HFFc6 (cell line): ENCODE results near the gene CEP290. TPM values are rescaled to one million over a fixed set of nuclear protein-coding genes. Genes with fewer than 3 reads are reported as not detected.

Experiments used
- DNase-seq: peaks from one replicate; pipeline ENCODE4 v3.0.0-alpha.2; 2018
- H3K27ac Mint-ChIP-seq: 2 replicates; pipeline ENCODE4 v1.8.0; 2020; ENCODE audit warnings: mild to moderate bottlenecking, mixed read lengths
- H3K27me3 Mint-ChIP-seq: 2 replicates; pipeline ENCODE4 v1.8.0; 2021; ENCODE audit warnings: mild to moderate bottlenecking, moderate library complexity, mixed read lengths; ENCODE audit not compliant: insufficient read depth
- H3K36me3 Mint-ChIP-seq: 2 replicates; pipeline ENCODE4 v1.8.0; 2021; ENCODE audit warnings: low read depth, mixed read lengths
- H3K4me1 Mint-ChIP-seq: 2 replicates; pipeline ENCODE4 v1.8.0; 2020; ENCODE audit warnings: low read depth, mixed read lengths
- H3K4me3 Mint-ChIP-seq: 2 replicates; pipeline ENCODE4 v1.8.0; 2020; ENCODE audit warnings: mild to moderate bottlenecking, moderate library complexity, mixed read lengths
- H3K9me3 Mint-ChIP-seq: 2 replicates; pipeline ENCODE4 v1.8.0; 2020; ENCODE audit warnings: mild to moderate bottlenecking, mixed read lengths
- total RNA-seq, 6 experiments: library from RNA; stranded (reverse); fragmentation: NEBNext Ultra II Directional; extraction: Animal tissue kit (Norgen Biotek cat#: 25700); gene quantifications; 2 replicates in 1 of 6; 3 replicates in 5 of 6; pipeline ENCODE4 v1.2.3, GENCODE V29; 2021
- TF ChIP-seq, protein P1 (sequence below): fragments of 200-600 bp; sonication (generic); IDR thresholded peaks from 2 replicates; pipeline ENCODE4 v1.5.0; 2021; ENCODE audit warnings: antibody characterized with exemption, mild to moderate bottlenecking

Gene CEP290
- total RNA-seq, 6 experiments from 2014 or later: 10.2 to 13.4 (median 11.7) TPM

DNA sequence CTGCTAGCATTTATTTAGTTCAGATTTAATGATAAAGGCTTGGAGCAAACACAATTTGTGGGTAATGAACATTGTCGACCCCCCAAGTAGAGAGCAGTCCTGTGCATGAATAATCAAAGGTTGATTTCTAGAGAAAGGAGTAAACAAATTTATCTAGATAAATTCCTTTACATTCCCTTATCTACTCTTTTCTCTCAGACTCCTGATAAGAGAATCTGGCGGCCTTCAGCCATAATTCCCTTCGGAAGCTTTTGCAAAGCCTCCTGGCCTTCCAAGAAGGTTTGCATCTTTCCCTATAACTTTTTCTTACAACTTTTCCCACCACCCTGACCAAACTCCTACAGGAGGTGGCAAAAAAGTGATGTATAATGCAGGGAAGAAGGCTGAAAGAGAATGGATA is 42.3 kb upstream of the CEP290 start:
- H3K27ac Mint-ChIP-seq: no peak overlapping the region
- H3K36me3 Mint-ChIP-seq: peaks cover 49% of the 10 kb centered on the region
- H3K9me3 Mint-ChIP-seq: no peaks in the 10 kb centered on the region
- H3K4me3 Mint-ChIP-seq: no peak overlapping the region
- TF ChIP-seq, protein P1, sequence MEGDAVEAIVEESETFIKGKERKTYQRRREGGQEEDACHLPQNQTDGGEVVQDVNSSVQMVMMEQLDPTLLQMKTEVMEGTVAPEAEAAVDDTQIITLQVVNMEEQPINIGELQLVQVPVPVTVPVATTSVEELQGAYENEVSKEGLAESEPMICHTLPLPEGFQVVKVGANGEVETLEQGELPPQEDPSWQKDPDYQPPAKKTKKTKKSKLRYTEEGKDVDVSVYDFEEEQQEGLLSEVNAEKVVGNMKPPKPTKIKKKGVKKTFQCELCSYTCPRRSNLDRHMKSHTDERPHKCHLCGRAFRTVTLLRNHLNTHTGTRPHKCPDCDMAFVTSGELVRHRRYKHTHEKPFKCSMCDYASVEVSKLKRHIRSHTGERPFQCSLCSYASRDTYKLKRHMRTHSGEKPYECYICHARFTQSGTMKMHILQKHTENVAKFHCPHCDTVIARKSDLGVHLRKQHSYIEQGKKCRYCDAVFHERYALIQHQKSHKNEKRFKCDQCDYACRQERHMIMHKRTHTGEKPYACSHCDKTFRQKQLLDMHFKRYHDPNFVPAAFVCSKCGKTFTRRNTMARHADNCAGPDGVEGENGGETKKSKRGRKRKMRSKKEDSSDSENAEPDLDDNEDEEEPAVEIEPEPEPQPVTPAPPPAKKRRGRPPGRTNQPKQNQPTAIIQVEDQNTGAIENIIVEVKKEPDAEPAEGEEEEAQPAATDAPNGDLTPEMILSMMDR: no peak
- no peak for DNase-seq
- peaks cover 54% of the 10 kb centered on the region for H3K4me1 Mint-ChIP-seq
- no peaks in the 10 kb centered on the region for H3K27me3 Mint-ChIP-seq

DNA sequence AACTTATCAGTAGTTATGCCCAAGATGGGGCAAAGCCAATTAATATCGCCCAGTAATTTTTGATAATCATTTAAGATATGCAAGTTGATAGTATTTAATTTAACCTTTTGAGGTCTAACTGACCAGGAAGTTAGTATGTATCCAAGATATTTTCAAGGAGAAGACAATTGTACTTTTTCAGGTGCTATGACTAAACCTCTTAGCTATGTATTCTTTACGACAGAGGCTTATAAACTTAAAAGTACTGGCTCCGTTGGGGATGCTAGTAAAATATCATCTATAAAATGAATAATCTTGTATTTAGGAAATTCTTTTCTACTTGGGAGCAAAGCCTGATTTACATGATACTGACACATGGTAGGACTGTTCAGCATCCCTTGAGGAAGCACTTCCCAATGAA is 40.5 kb upstream of the CEP290 start:
- H3K4me3 Mint-ChIP-seq: no peak overlapping the region
- H3K27ac Mint-ChIP-seq: no peak overlapping the region
- peaks cover 41% of the 10 kb centered on the region for H3K4me1 Mint-ChIP-seq
- TF ChIP-seq, protein P1: no peak
- no peaks in the 10 kb centered on the region for H3K27me3 Mint-ChIP-seq
- no peak for DNase-seq
- no peaks in the 10 kb centered on the region for H3K9me3 Mint-ChIP-seq
- H3K36me3 Mint-ChIP-seq: peaks cover 64% of the 10 kb centered on the region

DNA sequence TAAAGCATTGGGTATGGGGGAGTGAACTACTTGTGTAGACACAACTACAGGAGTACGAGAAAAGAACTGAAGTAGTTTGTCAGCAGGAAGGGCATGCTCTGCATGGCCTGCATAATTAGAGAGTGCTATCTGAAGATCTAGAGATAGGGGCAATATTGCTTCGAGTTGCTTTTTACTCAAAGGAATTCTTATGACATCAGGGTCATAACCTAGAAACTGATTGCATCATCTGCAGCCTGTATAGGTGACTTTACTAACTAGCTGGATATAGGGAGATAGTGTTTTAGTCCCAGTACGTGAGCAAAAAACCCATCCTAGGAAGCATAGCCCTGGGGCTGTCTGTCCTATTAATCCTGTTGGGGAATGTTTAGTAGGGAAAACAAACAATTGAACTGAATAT is 40.0 kb upstream of the CEP290 start:
- Mint-ChIP-seq H3K36me3 (peaks cover 69% of the 10 kb centered on the region), H3K4me3 (no peak overlapping the region), H3K4me1 (peaks cover 45% of the 10 kb centered on the region), H3K9me3 (no peaks in the 10 kb centered on the region), H3K27me3 (no peaks in the 10 kb centered on the region), H3K27ac (no peak overlapping the region)
- no peak for DNase-seq
- TF ChIP-seq, protein P1: no peak

DNA sequence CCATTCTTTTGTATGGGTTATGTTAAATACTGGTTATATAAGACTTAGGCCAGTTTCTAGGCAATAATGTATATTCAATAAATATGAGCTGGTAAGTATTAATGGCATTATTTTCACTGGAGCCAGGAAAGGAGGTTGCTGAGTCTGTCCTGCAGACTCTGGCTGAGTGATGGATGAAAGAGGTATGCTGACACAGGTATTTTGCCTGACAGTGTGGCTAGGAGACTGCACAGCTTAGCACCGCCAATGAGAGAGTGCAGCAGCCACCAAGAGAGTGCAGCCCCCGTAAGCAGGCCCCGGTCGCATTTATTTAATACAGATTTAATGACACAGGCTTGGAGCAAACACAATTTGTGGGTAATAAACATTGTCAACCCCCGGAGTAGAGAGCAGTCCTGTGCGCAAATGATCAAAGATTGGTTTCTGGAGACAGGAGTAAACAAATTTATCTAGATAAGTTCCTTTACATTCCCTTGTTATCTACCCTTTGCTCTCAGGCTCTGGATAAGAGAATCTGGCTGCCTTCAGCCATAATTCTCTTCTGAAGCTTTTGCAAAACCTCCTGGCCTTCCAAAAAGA is 37.6 kb upstream of the CEP290 start:
- H3K9me3 Mint-ChIP-seq: no peaks in the 10 kb centered on the region
- H3K36me3 Mint-ChIP-seq: peaks cover 76% of the 10 kb centered on the region
- peaks cover 34% of the 10 kb centered on the region for H3K4me1 Mint-ChIP-seq
- H3K27ac Mint-ChIP-seq: no peak overlapping the region
- H3K27me3 Mint-ChIP-seq: 0 out of 2 replicates have a peak, but pooled peaks cover 2% of the 10 kb centered on the region
- TF ChIP-seq, protein P1: no peak
- DNase-seq: no peak
- no peak overlapping the region for H3K4me3 Mint-ChIP-seq

DNA sequence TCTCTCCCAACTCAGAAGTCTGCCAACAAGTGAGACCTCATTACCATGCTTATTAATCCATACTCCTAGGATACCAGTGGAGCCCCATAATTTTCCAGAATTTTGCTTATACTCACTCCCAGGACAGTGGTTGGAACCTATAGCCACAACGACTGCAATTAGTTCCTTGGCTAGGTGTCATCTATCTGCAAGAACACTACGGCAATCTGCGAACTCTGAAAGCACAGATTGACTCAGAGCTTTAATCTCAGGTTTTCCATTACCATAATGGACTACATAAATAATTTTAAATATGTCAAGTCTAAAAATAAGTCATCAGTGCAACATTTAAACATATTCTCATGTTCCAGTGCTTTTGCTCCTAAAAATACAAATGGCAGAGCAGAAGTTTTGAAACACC is 33.7 kb upstream of the CEP290 start:
- no peak overlapping the region for H3K4me3 Mint-ChIP-seq
- TF ChIP-seq, protein P1: no peak
- no peak overlapping the region for H3K27ac Mint-ChIP-seq
- H3K4me1 Mint-ChIP-seq: peaks cover 40% of the 10 kb centered on the region
- no peaks in the 10 kb centered on the region for H3K9me3 Mint-ChIP-seq
- DNase-seq: no peak
- peaks cover 2% of the 10 kb centered on the region; the same call in 1 of the 2 replicates for H3K27me3 Mint-ChIP-seq
- peaks cover 65% of the 10 kb centered on the region for H3K36me3 Mint-ChIP-seq
